Activated naive CD8-positive, alpha-beta T cell (primary cell): ENCODE data around the gene HEPHL1.
"Not testable (repeated sequence)": the region's sequence is repeated elsewhere in the genome, so short reads cannot be mapped to it uniquely, and the experiment has no call there.

ENCODE experiments used
- H3K27ac Mint-ChIP-seq: one replicate; pipeline ENCODE4 v1.8.0; 2021; ENCODE audit warnings: mixed read lengths
- H3K27me3 Mint-ChIP-seq: one replicate; pipeline ENCODE4 v1.8.0; 2021; ENCODE audit warnings: mixed read lengths
- H3K36me3 Mint-ChIP-seq: one replicate; pipeline ENCODE4 v1.8.0; 2021; ENCODE audit warnings: mixed read lengths
- H3K4me1 Mint-ChIP-seq: one replicate; pipeline ENCODE4 v1.8.0; 2021; ENCODE audit warnings: low read depth, mixed read lengths
- H3K4me3 Mint-ChIP-seq: one replicate; pipeline ENCODE4 v1.8.0; 2021; ENCODE audit warnings: mild to moderate bottlenecking, mixed read lengths
- H3K9me3 Mint-ChIP-seq: one replicate; pipeline ENCODE4 v1.8.0; 2021; ENCODE audit warnings: low read depth, mixed read lengths

HEPHL1 gene

GRCh38 chr11:94020777-94021481, at the start of gene HEPHL1:
TSS of gene HEPHL1 (plus strand) at chr11:94021354. CDS start at chr11:94021369, 15 bp downstream.
- Mint-ChIP-seq H3K27ac (no peak within 1 kb of the TSS), H3K36me3 (no peaks in the 10 kb centered on the region), H3K27me3 (peaks cover 2% of the 10 kb centered on the region), H3K4me3 (no peak within 1 kb of the TSS), H3K4me1 (no peaks in the 10 kb centered on the region), H3K9me3 (no peaks in the 10 kb centered on the region)

- peaks cover 2% of the 10 kb centered on the region for H3K36me3 Mint-ChIP-seq
- peaks cover 3% of the 10 kb centered on the region for H3K27me3 Mint-ChIP-seq
- H3K4me3 Mint-ChIP-seq = no peak overlapping the region
- no peaks in the 10 kb centered on the region for H3K4me1 Mint-ChIP-seq
- H3K9me3 Mint-ChIP-seq = peaks cover 4% of the 10 kb centered on the region
- no peak overlapping the region for H3K27ac Mint-ChIP-seq
Measured at GRCh38 chr11:93972790-93973189, 48.4 kb upstream of the HEPHL1 start.

GRCh38 chr11:93973322-93974051, 47.7 kb upstream of the HEPHL1 start:
- not testable (repeated sequence) for H3K4me3 Mint-ChIP-seq, H3K4me1 Mint-ChIP-seq, H3K27ac Mint-ChIP-seq, H3K9me3 Mint-ChIP-seq, H3K27me3 Mint-ChIP-seq, H3K36me3 Mint-ChIP-seq

- Mint-ChIP-seq H3K4me3 (no peak overlapping the region), H3K36me3 (peaks cover 2% of the 10 kb centered on the region), H3K4me1 (no peaks in the 10 kb centered on the region), H3K9me3 (peaks cover 7% of the 10 kb centered on the region), H3K27ac (no peak overlapping the region), H3K27me3 (peaks cover 10% of the 10 kb centered on the region)
Measured at GRCh38 chr11:93974759-93975158, 46.4 kb upstream of the HEPHL1 start.

- not testable (repeated sequence) for H3K36me3 Mint-ChIP-seq, H3K9me3 Mint-ChIP-seq, H3K4me3 Mint-ChIP-seq, H3K27ac Mint-ChIP-seq, H3K4me1 Mint-ChIP-seq
- H3K27me3 Mint-ChIP-seq = peaks cover 10% of the 10 kb centered on the region
Measured at GRCh38 chr11:93976577-93977254, 44.4 kb upstream of the HEPHL1 start.

GRCh38 chr11:93983542-93984195, 37.5 kb upstream of the HEPHL1 start:
- H3K4me3 Mint-ChIP-seq = no peak overlapping the region
- peaks cover 3% of the 10 kb centered on the region for H3K9me3 Mint-ChIP-seq
- no peaks in the 10 kb centered on the region for H3K4me1 Mint-ChIP-seq
- no peak overlapping the region for H3K27ac Mint-ChIP-seq
- peaks cover 7% of the 10 kb centered on the region for H3K27me3 Mint-ChIP-seq
- no peaks in the 10 kb centered on the region for H3K36me3 Mint-ChIP-seq

- Mint-ChIP-seq H3K4me1 (no peaks in the 10 kb centered on the region), H3K36me3 (no peaks in the 10 kb centered on the region), H3K27me3 (peaks cover 6% of the 10 kb centered on the region), H3K9me3 (peaks cover 3% of the 10 kb centered on the region), H3K4me3 (no peak overlapping the region), H3K27ac (no peak overlapping the region)
Measured at GRCh38 chr11:93984196-93984567, 37.0 kb upstream of the HEPHL1 start.

- H3K4me1 Mint-ChIP-seq = no peaks in the 10 kb centered on the region
- no peaks in the 10 kb centered on the region for H3K36me3 Mint-ChIP-seq
- no peaks in the 10 kb centered on the region for H3K9me3 Mint-ChIP-seq
- no peak overlapping the region for H3K27ac Mint-ChIP-seq
- H3K4me3 Mint-ChIP-seq = no peak overlapping the region
- no peaks in the 10 kb centered on the region for H3K27me3 Mint-ChIP-seq
Measured at GRCh38 chr11:93984936-93985335, 36.2 kb upstream of the HEPHL1 start.

GRCh38 chr11:93986716-93987115, 34.4 kb upstream of the HEPHL1 start:
- Mint-ChIP-seq H3K36me3 (no peaks in the 10 kb centered on the region), H3K4me1 (no peaks in the 10 kb centered on the region), H3K27me3 (no peaks in the 10 kb centered on the region), H3K27ac (no peak overlapping the region), H3K4me3 (no peak overlapping the region), H3K9me3 (peaks cover 9% of the 10 kb centered on the region)

- Mint-ChIP-seq H3K36me3 (no peaks in the 10 kb centered on the region), H3K27ac (no peak overlapping the region), H3K9me3 (peaks cover 15% of the 10 kb centered on the region), H3K27me3 (no peaks in the 10 kb centered on the region), H3K4me1 (no peaks in the 10 kb centered on the region), H3K4me3 (no peak overlapping the region)
Measured at GRCh38 chr11:93988455-93988854, 32.7 kb upstream of the HEPHL1 start.

- H3K36me3 Mint-ChIP-seq = no peaks in the 10 kb centered on the region
- H3K4me3 Mint-ChIP-seq = no peak overlapping the region
- H3K27ac Mint-ChIP-seq = no peak overlapping the region
- no peaks in the 10 kb centered on the region for H3K27me3 Mint-ChIP-seq
- H3K4me1 Mint-ChIP-seq = no peaks in the 10 kb centered on the region
- H3K9me3 Mint-ChIP-seq = peaks cover 15% of the 10 kb centered on the region
Measured at GRCh38 chr11:93988912-93989311, 32.2 kb upstream of the HEPHL1 start.

- peaks cover 4% of the 10 kb centered on the region for H3K27me3 Mint-ChIP-seq
- H3K27ac Mint-ChIP-seq = no peak overlapping the region
- no peak overlapping the region for H3K4me3 Mint-ChIP-seq
- peaks cover 26% of the 10 kb centered on the region for H3K9me3 Mint-ChIP-seq
- peaks cover 2% of the 10 kb centered on the region for H3K36me3 Mint-ChIP-seq
- no peaks in the 10 kb centered on the region for H3K4me1 Mint-ChIP-seq
Measured at GRCh38 chr11:93993747-93994146, 27.4 kb upstream of the HEPHL1 start.

- peaks cover 4% of the 10 kb centered on the region for H3K27me3 Mint-ChIP-seq
- H3K27ac Mint-ChIP-seq = no peak overlapping the region
- H3K4me1 Mint-ChIP-seq = no peaks in the 10 kb centered on the region
- H3K9me3 Mint-ChIP-seq = peaks cover 23% of the 10 kb centered on the region
- H3K36me3 Mint-ChIP-seq = peaks cover 2% of the 10 kb centered on the region
- H3K4me3 Mint-ChIP-seq = no peak overlapping the region
Measured at GRCh38 chr11:93997741-93998140, 23.4 kb upstream of the HEPHL1 start.

GRCh38 chr11:94000659-94001058, 20.5 kb upstream of the HEPHL1 start:
- H3K9me3 Mint-ChIP-seq = peaks cover 20% of the 10 kb centered on the region
- peaks cover 4% of the 10 kb centered on the region for H3K27me3 Mint-ChIP-seq
- H3K36me3 Mint-ChIP-seq = no peaks in the 10 kb centered on the region
- H3K4me3 Mint-ChIP-seq = no peak overlapping the region
- no peaks in the 10 kb centered on the region for H3K4me1 Mint-ChIP-seq
- H3K27ac Mint-ChIP-seq = no peak overlapping the region

- Mint-ChIP-seq H3K27me3 (peaks cover 4% of the 10 kb centered on the region), H3K4me1 (no peaks in the 10 kb centered on the region), H3K9me3 (peaks cover 20% of the 10 kb centered on the region), H3K36me3 (no peaks in the 10 kb centered on the region), H3K27ac (no peak overlapping the region), H3K4me3 (no peak overlapping the region)
Measured at GRCh38 chr11:94002226-94002625, 18.9 kb upstream of the HEPHL1 start.
